ENCODE measurements around the gene ZNF543. TPM values are rescaled to one million over a fixed set of nuclear protein-coding genes. Genes with fewer than 3 reads are reported as not detected.
A peak's percentile ranks its signal among the peaks of the same experiment; 100 is the strongest.

ZNF543 gene
- total and polyA plus RNA-seq, 2 experiments from 2014 or later, result 2.6 to 6.7 TPM

DNA sequence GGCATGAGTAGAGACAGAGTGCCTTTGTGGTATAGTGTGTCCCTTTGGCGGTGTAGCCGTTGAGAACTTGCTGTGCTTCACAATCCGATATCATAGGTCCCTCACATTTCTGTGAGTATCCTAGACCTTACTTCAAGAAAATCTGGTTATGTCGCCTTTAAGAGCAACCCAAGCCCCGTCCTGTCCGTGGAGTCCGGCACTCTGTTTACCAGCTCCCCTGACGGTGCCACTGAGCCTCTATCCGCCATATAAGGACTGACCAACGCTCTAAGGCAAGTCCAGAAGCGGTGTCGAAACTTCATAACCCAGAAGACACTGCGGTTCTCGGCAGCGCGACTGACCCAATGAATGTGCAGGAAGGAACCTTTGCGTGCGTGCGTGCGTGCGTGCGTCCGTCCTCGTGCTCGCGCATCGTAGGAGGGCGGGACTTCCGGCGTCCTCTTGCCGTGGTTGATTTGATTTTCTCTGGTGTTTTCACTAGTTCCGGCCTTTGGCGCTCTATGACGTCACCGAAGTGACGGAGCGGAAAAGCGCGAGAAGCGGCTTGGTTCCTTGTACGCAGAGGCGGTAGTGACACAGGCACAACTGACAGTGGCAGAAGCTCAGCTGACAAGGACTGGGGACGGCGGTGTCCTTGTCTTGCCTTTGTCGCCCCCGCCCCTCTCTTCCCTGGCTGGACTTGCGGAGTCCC is 42.9 kb downstream of the ZNF543 start, which contains the start of the genes TRAPPC2B and ZNF547:
Gene TRAPPC2B (plus strand): TSS at position 555 of the 691 bp plus-strand sequence. CDS start 1,283 bp downstream, outside the sequence.
Gene ZNF547 (plus strand): TSS at position 555 of the 691 bp plus-strand sequence. CDS start 5,005 bp downstream, outside the sequence.
- H3K79me2 ChIP-seq, result peaks cover 27% of the 10 kb centered on the region
- no peaks in the 10 kb centered on the region for H3K36me3 ChIP-seq (replicated peaks; ENCODE audit: insufficient read depth, low read depth)
- TF ChIP-seq EZH2 (IDR thresholded peaks at IDR 0.05; ENCODE audit: borderline replicate concordance) (no peak), EZH2phosphoT487 (IDR thresholded peaks at IDR 0.05; ENCODE audit: low read depth, severe bottlenecking, unreplicated experiment) (no peak), CTCF (IDR thresholded peaks at IDR 0.05; ENCODE audit: poor library complexity) (no peak)
- WGBS (ENCODE audit: low lambda C conversion rate, missing lambda C conversion rate), result 2% methylated on average over 42 of the region's 47 CpGs
- H3K27me3 ChIP-seq, result no peaks in the 10 kb centered on the region
- H3K9me3 ChIP-seq (ENCODE audit: low read depth), result no peaks in the 10 kb centered on the region
- peak within 1 kb of the TSS; percentile 91 for H3K27ac ChIP-seq
- peak; percentile 99 for DNase-seq (ENCODE audit: low spot score)
- peak within 1 kb of the TSS; percentile 81 for H3K4me2 ChIP-seq
- no peaks in the 10 kb centered on the region for H4K20me1 ChIP-seq (ENCODE audit: insufficient read depth, poor library complexity, severe bottlenecking)
- H2AFZ ChIP-seq, result peak within 1 kb of the TSS; percentile 87
- peaks cover 9% of the 10 kb centered on the region for H3K4me1 ChIP-seq (ENCODE audit: insufficient read depth)
- H3K9me2 ChIP-seq (replicated peaks; ENCODE audit: insufficient read depth), result no peaks in the 10 kb centered on the region
- peak within 1 kb of the TSS; percentile 57 for H3K4me3 ChIP-seq

GRCh38 chr19:57363688-57364181 is 43.5 kb downstream of the ZNF543 start:
- DNase-seq (ENCODE audit: low spot score), result peak; percentile 40
- no peaks in the 10 kb centered on the region for H3K9me2 ChIP-seq (replicated peaks; ENCODE audit: insufficient read depth)
- WGBS (ENCODE audit: low lambda C conversion rate, missing lambda C conversion rate), result 3% methylated on average over 12 of the region's 18 CpGs
- peaks cover 9% of the 10 kb centered on the region for H3K4me1 ChIP-seq (ENCODE audit: insufficient read depth)
- peak overlapping the region; percentile 33 for H2AFZ ChIP-seq
- no peaks in the 10 kb centered on the region for H3K9me3 ChIP-seq (ENCODE audit: low read depth)
- peak overlapping the region; percentile 57 for H3K4me3 ChIP-seq
- H3K27ac ChIP-seq, result peak overlapping the region; percentile 91
- peaks cover 27% of the 10 kb centered on the region for H3K79me2 ChIP-seq
- H3K27me3 ChIP-seq, result no peaks in the 10 kb centered on the region
- no peaks in the 10 kb centered on the region for H4K20me1 ChIP-seq (ENCODE audit: insufficient read depth, poor library complexity, severe bottlenecking)
- no peaks in the 10 kb centered on the region for H3K36me3 ChIP-seq (replicated peaks; ENCODE audit: insufficient read depth, low read depth)
- peak overlapping the region; percentile 81 for H3K4me2 ChIP-seq
- TF ChIP-seq CTCF (IDR thresholded peaks at IDR 0.05; ENCODE audit: poor library complexity), result no peak

- Histone ChIP-seq H3K27me3 (no peaks in the 10 kb centered on the region), H3K4me2 (no peak overlapping the region), H3K36me3 (replicated peaks; ENCODE audit: insufficient read depth, low read depth) (no peaks in the 10 kb centered on the region), H3K4me1 (ENCODE audit: insufficient read depth) (peaks cover 9% of the 10 kb centered on the region), H2AFZ (no peak overlapping the region), H3K79me2 (peaks cover 27% of the 10 kb centered on the region), H4K20me1 (ENCODE audit: insufficient read depth, poor library complexity, severe bottlenecking) (no peaks in the 10 kb centered on the region), H3K9me2 (replicated peaks; ENCODE audit: insufficient read depth) (no peaks in the 10 kb centered on the region), H3K27ac (no peak overlapping the region), H3K9me3 (ENCODE audit: low read depth) (no peaks in the 10 kb centered on the region), H3K4me3 (no peak overlapping the region)
- no peak for TF ChIP-seq EZH2 (IDR thresholded peaks at IDR 0.05; ENCODE audit: borderline replicate concordance)
- TF ChIP-seq CTCF (IDR thresholded peaks at IDR 0.05; ENCODE audit: poor library complexity), result no peak
- no peak for TF ChIP-seq EZH2phosphoT487 (IDR thresholded peaks at IDR 0.05; ENCODE audit: low read depth, severe bottlenecking, unreplicated experiment)
- WGBS (ENCODE audit: low lambda C conversion rate, missing lambda C conversion rate), result 98% methylated on average over 2 of the region's 2 CpGs
- no peak for DNase-seq (ENCODE audit: low spot score)
These were observed 46.5 kb downstream of the ZNF543 start for GRCh38 chr19:57366776-57367175.

Measured in hepatocyte (in vitro differentiated cells).